HepG2 (cell line): Measurements from ENCODE around the gene TPPP2. TPM values are rescaled to one million over a fixed set of nuclear protein-coding genes. Genes with fewer than 3 reads are reported as not detected.

Experiments
- ATAC-seq: fragments of 200-7000 bp; cut with Tn5 transposase; 3 replicates; pipeline ENCODE4 v1.9.1; 2020; ENCODE audit warnings: mild to moderate bottlenecking, moderate library complexity
- BruUV-seq: library from RNA; stranded (reverse); fragments of 400-500 nt; replicated peaks from 2 replicates; lab custom pipeline; 2021; lab: Mats Ljungman, UMichigan
- CTCF ChIA-PET: fragments of 300-600 bp; formaldehyde crosslinking; extraction: SDS; loops from one replicate; lab custom pipeline; 2021; ENCODE audit warnings: low total read pairs, inconsistent platforms, low intra/inter-chr PET ratio; lab: Yijun Ruan, JAX
- POLR2A ChIA-PET: fragments of 350-600 bp; sonication (Branson Sonifier 250); formaldehyde crosslinking; loops from one replicate; lab custom pipeline; 2020; ENCODE audit warnings: antibody characterized with exemption, inconsistent platforms; lab: Yijun Ruan, JAX
- DNase-seq: peaks from one replicate; pipeline ENCODE4 v3.0.0-alpha.2; 2015; ENCODE audit warnings: low spot score
- FAIRE-seq: peaks from 3 replicates; lab custom pipeline; 2011; peaks lifted over from hg19 to GRCh38; lab: Jason Lieb, UNC
- H2AFZ ChIP-seq: one replicate; pipeline ENCODE4 v1.6.1; 2011; ENCODE audit warnings: low read length, inconsistent platforms
- H3K27ac ChIP-seq: fragments of 300-600 bp; 3 replicates; pipeline ENCODE4 v1.8.0; 2011; ENCODE audit warnings: mixed run types, mild to moderate bottlenecking, mixed read lengths, low read length, inconsistent platforms; ENCODE audit not compliant: insufficient read depth; ENCODE audit errors: extremely low read length
- H3K27me3 ChIP-seq, 2 experiments: fragments of 200-600 bp in 1 of 2; 2 replicates in 1 of 2; 3 replicates in 1 of 2; pipeline versions ENCODE4 v1.6.0 to v1.8.0; 2011; ENCODE audit warnings: low read length in 2 of 2, mild to moderate bottlenecking in 2 of 2, moderate library complexity in 2 of 2, inconsistent platforms in 1 of 2; ENCODE audit not compliant: insufficient read depth in 2 of 2, control insufficient read depth in 1 of 2
- H3K36me3 ChIP-seq, 2 experiments: fragments of 200-600 bp in 1 of 2; replicated peaks in 1 of 2; 2 replicates in 1 of 2; 3 replicates in 1 of 2; pipeline versions ENCODE4 v1.5.1 to v1.8.0; 2011; ENCODE audit warnings: low read length in 2 of 2, inconsistent platforms in 1 of 2; ENCODE audit not compliant: insufficient read depth in 2 of 2, control insufficient read depth in 1 of 2
- H3K4me1 ChIP-seq: 2 replicates; pipeline ENCODE4 v1.5.1; 2012; ENCODE audit warnings: low read length, inconsistent platforms; ENCODE audit not compliant: insufficient read depth
- H3K4me2 ChIP-seq: 2 replicates; pipeline ENCODE4 v1.6.0; 2011; ENCODE audit warnings: low read depth, low read length, inconsistent platforms
- H3K4me3 ChIP-seq, 3 experiments: fragments of 200-600 bp in 1 of 3; sonication (generic), shearing (Covaris generic) in 1 of 3; replicated peaks in 1 of 3; 2 replicates each; pipeline ENCODE4 v1.5.1; 2011 to 2016; ENCODE audit warnings: low read length in 3 of 3, inconsistent platforms in 2 of 3, low read depth in 2 of 3, mild to moderate bottlenecking in 2 of 3, control low read depth in 1 of 3, mixed read lengths in 1 of 3; ENCODE audit not compliant: insufficient read depth in 1 of 3
- H3K79me2 ChIP-seq: one replicate; pipeline ENCODE4 v1.6.1; 2011; ENCODE audit warnings: low read length, inconsistent platforms; ENCODE audit not compliant: insufficient read depth
- H3K9ac ChIP-seq: 2 replicates; pipeline ENCODE4 v1.6.0; 2011; ENCODE audit warnings: mild to moderate bottlenecking, low read depth, low read length, inconsistent platforms; ENCODE audit not compliant: insufficient read depth
- H3K9me3 ChIP-seq: 2 replicates; pipeline ENCODE4 v1.5.1; 2012; ENCODE audit warnings: mild to moderate bottlenecking, low read length
- H4K20me1 ChIP-seq: 2 replicates; pipeline ENCODE4 v1.6.0; 2011; ENCODE audit warnings: inconsistent platforms, mild to moderate bottlenecking, low read length, moderate library complexity; ENCODE audit not compliant: insufficient read depth
- HDAC2 ChIP-seq: sonication (generic); formaldehyde crosslinking; IDR thresholded peaks from 2 replicates; pipeline ENCODE4 v1.4.0; 2020; ENCODE audit warnings: missing genetic modification reagents
- HOMEZ ChIP-seq: IDR thresholded peaks from 2 replicates; pipeline ENCODE4 v1.6.1; 2016; ENCODE audit warnings: low read depth
- KDM4B ChIP-seq: sonication (generic); formaldehyde crosslinking; IDR thresholded peaks from 2 replicates; pipeline ENCODE4 v1.4.0; 2020; ENCODE audit warnings: missing genetic modification reagents
- TBX3 ChIP-seq: fragments of 450-650 bp; IDR thresholded peaks from 2 replicates; pipeline ENCODE4 v1.6.1; 2017; ENCODE audit warnings: antibody characterized with exemption, mild to moderate bottlenecking, inconsistent platforms, borderline replicate concordance
- ZNF83 ChIP-seq: sonication (generic); formaldehyde crosslinking; IDR thresholded peaks from 2 replicates; pipeline ENCODE4 v1.4.0; 2020; ENCODE audit warnings: missing genetic modification reagents, mild to moderate bottlenecking, borderline replicate concordance
- WGBS: methylation state at CpG from one replicate; pipeline ENCODE4 v1.1.6; 2017; ENCODE audit warnings: low lambda C conversion rate; 5-methylcytosine and 5-hydroxymethylcytosine counted together
- in situ Hi-C: cut with HindIII; loops from 2 replicates; pipeline ENCODE4 v1.10.0; 2017; ENCODE audit warnings: low pct_unique_long_range_greater_than_20kb; ENCODE audit not compliant: extremely low pct_ligation_motif_present
- intact Hi-C: fragments of 100-400 bp; cut with micrococcal nuclease; formaldehyde crosslinking; loops from one replicate; pipeline ENCODE4 v1.10.0; 2022; ENCODE audit not compliant: unreplicated experiment
- polyA plus RNA-seq, 8 experiments: library from polyadenylated mRNA; depleted of rRNA in 3 of 8; stranded (reverse) in 7 of 8; unstranded in 1 of 8; fragments of >200 nt; fragmentation: Illumina TruSeq in 4 of 8; extraction: Trizol in 4 of 8; gene quantifications; 2 replicates each; pipeline versions ENCODE4 v1.2.1 to v1.2.3, GENCODE V29; 2011 to 2016; ENCODE audit warnings: low read depth in 4 of 8, missing spikeins in 1 of 8, mixed read lengths in 1 of 8; ENCODE audit not compliant: insufficient read depth in 1 of 8
- total RNA-seq, 5 experiments: library from RNA; depleted of rRNA; stranded (reverse); fragments of >200 nt; fragmentation: Illumina TruSeq; extraction: Trizol; gene quantifications; 2 replicates each; pipeline ENCODE4 v1.2.3, GENCODE V29; 2016; ENCODE audit warnings: low read depth in 1 of 5
- TF ChIP-seq, protein P1 (sequence below): sonication (generic); formaldehyde crosslinking; IDR thresholded peaks from 2 replicates; pipeline ENCODE4 v1.8.1; 2023; ENCODE audit warnings: mild to moderate bottlenecking, missing genetic modification reagents, borderline replicate concordance
- TF ChIP-seq, protein P2 (sequence below): sonication (generic); formaldehyde crosslinking; IDR thresholded peaks from 2 replicates; pipeline ENCODE4 v1.5.0; 2020; ENCODE audit warnings: missing genetic modification reagents, mild to moderate bottlenecking, borderline replicate concordance

The TPPP2 gene
- total and polyA plus RNA-seq, 2 of the 13 experiments (the other 11 are each of a cell fraction or from before 2014, with no cell fraction given), result 0.58 to 4.2 TPM

DNA sequence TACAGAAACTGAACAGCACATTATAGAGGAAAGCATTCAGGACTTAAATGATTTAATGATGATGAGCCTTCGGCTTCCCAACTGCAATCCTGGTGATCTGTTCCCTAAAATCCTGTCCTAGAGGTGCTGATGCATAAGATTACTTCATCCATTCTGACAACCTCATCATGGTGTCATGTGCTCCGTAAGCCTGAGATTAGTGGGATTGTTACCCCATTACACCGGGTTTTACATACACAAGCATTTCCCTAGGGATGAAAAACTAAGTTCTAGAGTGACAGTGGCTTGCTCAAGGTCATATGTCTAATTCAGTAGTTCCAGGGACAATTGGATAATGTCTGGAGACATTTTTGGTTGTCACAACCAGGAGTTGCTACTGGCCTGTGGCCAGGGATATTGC, 7.1 kb downstream of the TPPP2 start:
- BruUV-seq, result no TSS peak
- POLR2A ChIA-PET, result no interaction called here
- CTCF ChIA-PET, result interaction anchor here (4.8 kb wide), 1 partner anchor 23 kb away, joined by 109 read pairs; no protein-coding TSS in a partner anchor

More for the DNA sequence above, 7.1 kb downstream of the TPPP2 start:
- TF ChIP-seq, protein P1, sequence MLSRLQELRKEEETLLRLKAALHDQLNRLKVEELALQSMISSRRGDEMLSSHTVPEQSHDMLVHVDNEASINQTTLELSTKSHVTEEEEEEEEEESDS, result no peak
- no peak for TF ChIP-seq TBX3
- TF ChIP-seq HDAC2 (CRISPR knock-in tag), result no peak
- TF ChIP-seq, protein P2, sequence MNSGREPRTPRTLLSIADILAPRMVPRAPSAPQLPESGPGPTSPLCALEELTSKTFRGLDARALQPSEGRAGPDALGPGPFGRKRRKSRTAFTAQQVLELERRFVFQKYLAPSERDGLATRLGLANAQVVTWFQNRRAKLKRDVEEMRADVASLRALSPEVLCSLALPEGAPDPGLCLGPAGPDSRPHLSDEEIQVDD (CRISPR knock-in tag), result no peak
- TF ChIP-seq ZNF83, result no peak
- no peak for TF ChIP-seq KDM4B (CRISPR knock-in tag)
- TF ChIP-seq HOMEZ (CRISPR knock-in tag), result no peak
- no peak overlapping the region for H3K4me3 ChIP-seq
- WGBS, result 64% methylated on average over 3 of the region's 3 CpGs
- H3K9me3 ChIP-seq, result no peaks in the 10 kb centered on the region
- no peaks in the 10 kb centered on the region for H3K36me3 ChIP-seq
- no peak overlapping the region for H3K27ac ChIP-seq
- intact Hi-C loops, result no loop called here
- peaks cover 50% of the 10 kb centered on the region for H3K4me1 ChIP-seq
- no peaks in the 10 kb centered on the region for H3K79me2 ChIP-seq
- no peak overlapping the region for H3K9ac ChIP-seq
- no peaks in the 10 kb centered on the region for H4K20me1 ChIP-seq
- in situ Hi-C loops, result no loop called here
- ATAC-seq, result no peak
- H2AFZ ChIP-seq, result no peak overlapping the region
- H3K4me2 ChIP-seq, result no peak overlapping the region
- no peak for FAIRE-seq
- no peaks in the 10 kb centered on the region; a peak in 1 of 5 replicates for H3K27me3 ChIP-seq
- no peak for DNase-seq
